LNCaP clone FGC (cell line): Measurements from ENCODE around the gene TNFAIP8.

Source experiments
- DNase-seq: peaks from one replicate; pipeline ENCODE4 v3.0.0-alpha.2; 2011; ENCODE audit warnings: low read depth
- H3K4me3 ChIP-seq: 2 replicates; pipeline ENCODE4 v1.5.1; 2011; ENCODE audit warnings: mild to moderate bottlenecking, low read depth, low read length, control low read depth
- TF ChIP-seq, protein P1 (sequence below): IDR thresholded peaks from 2 replicates; pipeline ENCODE4 v1.5.1; 2012; ENCODE audit warnings: mild to moderate bottlenecking; ENCODE audit not compliant: control insufficient read depth, insufficient read depth; ENCODE audit errors: extremely low read depth

The TNFAIP8 gene

DNA sequence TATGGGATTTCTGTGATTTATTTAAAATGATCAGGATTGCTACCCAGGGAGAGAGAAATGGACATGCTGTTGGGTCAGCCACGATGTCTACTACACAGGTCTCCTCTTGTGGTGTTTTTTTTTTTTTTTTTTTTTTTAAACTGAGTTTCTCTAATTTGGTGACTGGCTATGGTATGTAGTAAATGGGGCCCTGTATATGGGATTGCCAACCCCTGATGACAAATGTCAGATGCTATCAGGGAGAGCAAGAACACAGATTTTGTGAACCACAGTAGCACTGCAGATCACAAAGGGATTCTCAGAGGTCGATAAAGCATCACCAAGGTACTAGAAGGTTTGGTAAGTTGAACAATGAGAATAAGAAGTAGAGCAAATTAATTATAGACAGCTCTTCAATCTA lies 16.5 kb upstream of the TNFAIP8 start:
- TF ChIP-seq, protein P1, sequence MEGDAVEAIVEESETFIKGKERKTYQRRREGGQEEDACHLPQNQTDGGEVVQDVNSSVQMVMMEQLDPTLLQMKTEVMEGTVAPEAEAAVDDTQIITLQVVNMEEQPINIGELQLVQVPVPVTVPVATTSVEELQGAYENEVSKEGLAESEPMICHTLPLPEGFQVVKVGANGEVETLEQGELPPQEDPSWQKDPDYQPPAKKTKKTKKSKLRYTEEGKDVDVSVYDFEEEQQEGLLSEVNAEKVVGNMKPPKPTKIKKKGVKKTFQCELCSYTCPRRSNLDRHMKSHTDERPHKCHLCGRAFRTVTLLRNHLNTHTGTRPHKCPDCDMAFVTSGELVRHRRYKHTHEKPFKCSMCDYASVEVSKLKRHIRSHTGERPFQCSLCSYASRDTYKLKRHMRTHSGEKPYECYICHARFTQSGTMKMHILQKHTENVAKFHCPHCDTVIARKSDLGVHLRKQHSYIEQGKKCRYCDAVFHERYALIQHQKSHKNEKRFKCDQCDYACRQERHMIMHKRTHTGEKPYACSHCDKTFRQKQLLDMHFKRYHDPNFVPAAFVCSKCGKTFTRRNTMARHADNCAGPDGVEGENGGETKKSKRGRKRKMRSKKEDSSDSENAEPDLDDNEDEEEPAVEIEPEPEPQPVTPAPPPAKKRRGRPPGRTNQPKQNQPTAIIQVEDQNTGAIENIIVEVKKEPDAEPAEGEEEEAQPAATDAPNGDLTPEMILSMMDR: no peak
- DNase-seq: no peak
- H3K4me3 ChIP-seq: no peak overlapping the region

DNA sequence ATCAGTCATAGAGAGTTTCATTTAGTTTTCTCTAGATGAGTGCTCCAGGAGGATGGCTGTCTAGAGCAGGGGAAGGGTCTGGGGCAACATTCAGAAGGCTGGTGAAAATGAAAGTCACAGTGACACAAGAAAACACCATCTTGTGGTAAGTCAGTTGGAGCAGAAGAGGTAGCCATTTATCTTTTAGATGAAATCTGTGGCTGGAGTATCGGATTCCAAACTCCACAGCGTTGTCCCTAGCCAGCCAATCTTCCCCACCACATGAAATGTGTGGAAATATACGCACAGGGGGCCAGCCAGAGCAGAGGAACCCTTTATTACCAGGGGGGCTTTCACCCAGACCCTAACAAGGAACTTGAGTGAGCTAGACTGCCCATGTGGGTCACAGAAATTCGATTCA lies 15.9 kb upstream of the TNFAIP8 start:
- TF ChIP-seq, protein P1: no peak
- no peak for DNase-seq
- no peak overlapping the region for H3K4me3 ChIP-seq

DNA sequence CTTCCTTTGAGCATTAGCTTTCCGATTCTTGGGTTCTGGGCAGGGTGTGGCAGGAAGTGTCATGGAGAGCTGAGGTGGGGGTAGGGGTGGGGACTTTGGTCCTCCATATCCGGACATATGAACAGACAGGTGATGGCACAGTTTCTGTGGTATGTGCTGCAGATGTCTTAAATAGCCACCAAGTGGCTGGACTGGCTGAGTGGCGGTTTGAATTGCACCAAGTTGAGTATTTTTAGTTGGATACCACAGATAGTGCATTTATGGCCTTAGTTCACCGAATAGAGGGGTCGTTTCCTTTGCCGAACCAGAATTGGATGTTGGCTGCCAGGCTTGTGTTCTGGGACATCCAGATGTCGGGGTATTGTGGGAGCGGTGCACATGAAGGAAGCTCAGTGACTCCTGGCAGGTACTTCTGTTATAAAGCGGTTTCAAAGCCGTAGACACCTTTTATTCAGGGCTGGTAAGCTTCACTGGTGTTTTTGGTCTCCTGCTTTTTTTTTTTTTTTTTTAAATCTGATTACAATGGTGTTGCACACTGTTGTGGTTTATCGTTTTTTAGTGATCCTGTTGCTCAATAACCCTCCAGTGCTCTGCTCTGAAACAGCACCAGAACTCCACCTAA lies 15.1 kb upstream of the TNFAIP8 start:
- TF ChIP-seq, protein P1: no peak
- no peak for DNase-seq
- no peak overlapping the region for H3K4me3 ChIP-seq

DNA sequence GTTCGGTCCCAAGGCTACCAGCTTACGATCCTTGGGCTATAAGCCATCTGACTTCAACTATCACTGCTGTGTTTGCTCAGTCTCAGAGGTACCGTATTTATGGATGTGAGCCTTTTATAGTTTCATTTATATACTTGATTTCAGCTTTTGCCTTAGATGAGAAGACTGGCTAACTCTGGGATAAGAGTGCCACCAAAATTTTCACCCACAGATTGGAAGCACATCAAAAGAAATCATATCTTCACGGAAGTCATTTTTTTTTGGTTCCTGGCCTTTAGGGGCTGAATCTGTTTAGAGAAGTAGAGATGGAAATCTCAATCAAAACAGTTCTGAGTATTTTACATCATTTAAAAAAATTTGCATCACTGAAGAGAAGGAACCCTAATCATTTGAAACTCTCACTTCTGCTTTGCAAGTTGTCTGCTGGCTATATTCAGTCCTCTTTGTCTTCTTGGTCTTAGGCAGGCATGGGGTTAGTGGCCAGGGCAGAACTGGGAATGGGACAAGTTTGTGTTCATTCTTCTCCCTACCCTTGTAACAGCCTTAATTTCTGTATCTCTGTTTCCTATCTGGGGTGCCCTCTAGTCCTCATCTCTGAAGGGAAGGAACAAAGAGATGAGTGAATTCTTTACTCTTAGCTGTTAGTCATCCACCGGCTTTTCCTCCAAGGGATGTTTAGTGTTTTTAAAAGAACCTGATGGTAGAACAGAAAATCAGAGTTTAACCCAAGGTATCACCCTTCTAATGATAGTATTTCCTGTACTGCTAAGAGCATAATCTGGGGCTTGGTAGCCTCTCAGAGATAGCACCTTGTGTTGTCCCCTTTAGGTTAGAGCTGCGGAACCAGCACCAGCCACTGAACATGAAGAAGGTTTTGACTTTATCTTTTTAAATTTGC lies 14.1 kb upstream of the TNFAIP8 start:
- no peak overlapping the region for H3K4me3 ChIP-seq
- no peak for DNase-seq
- TF ChIP-seq, protein P1: no peak

DNA sequence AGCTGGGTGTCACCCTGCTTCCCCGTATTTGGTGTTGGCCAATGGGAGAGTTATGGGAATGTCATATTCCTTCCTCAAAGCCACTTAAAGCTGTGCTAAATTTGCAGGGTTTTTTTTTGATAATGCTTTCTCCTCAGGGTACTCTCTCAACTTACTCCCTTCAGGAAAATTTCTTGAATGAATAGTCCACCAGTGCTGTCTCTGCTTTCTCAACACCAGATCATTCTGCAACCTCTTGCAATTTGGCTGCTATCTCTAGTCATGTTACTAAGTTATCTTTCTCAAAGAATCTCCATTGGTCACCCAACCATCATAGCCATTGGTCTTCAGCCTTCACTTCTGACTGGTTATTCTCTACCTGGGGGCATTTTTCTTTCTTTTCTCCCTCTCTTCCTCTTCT lies 13.4 kb upstream of the TNFAIP8 start:
- H3K4me3 ChIP-seq: no peak overlapping the region
- TF ChIP-seq, protein P1: no peak
- DNase-seq: no peak

DNA sequence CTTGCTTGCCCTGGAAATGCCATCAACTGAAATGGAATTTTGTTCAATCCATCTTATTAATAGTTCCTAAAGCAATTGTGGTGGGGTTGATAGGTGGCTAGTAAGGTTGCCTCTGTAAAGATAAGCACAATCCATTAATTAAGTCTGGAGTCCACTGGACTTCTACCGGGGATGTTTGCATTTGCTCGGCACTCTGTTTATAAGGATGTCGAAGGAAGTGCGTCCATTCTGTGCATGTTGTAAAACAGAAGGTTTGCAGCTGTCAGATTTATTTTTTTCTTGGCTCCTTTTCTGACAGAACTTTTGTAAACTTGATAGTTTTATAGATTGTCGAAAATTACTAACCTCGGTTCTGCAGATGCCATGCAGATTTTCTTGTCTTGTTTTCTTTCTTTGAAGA lies 12.8 kb upstream of the TNFAIP8 start:
- TF ChIP-seq, protein P1: no peak
- no peak overlapping the region for H3K4me3 ChIP-seq

DNA sequence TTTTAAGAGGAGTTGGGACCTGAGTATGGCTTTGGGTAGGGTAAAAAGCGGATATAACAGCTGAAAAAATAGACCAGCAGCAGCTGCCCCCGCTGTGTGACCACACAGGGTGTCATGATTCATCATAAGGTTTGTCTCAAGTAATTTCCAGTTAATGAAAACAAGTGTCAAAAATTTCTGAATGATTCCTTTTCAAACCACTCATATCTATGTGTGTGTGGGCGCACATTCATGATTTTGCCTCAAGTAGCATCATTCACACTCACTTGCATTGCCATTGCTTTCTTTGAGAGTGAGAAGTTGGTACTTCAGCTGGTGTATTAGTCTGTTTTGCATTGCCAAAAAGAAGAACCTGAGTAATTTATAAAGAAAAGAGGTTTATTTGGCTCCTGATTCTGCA lies 12.1 kb upstream of the TNFAIP8 start:
- TF ChIP-seq, protein P1: no peak
- no peak overlapping the region for H3K4me3 ChIP-seq
- no peak for DNase-seq

More for the DNA sequence above, 12.8 kb upstream of the TNFAIP8 start:
- no peak for DNase-seq
